Measurements from ENCODE around the gene ELK3.

ELK3 gene

GRCh38 chr12:96260644-96261043 is 66.5 kb downstream of the ELK3 start:
- DNase-seq: no peak

GRCh38 chr12:96261557-96261956 is 67.4 kb downstream of the ELK3 start:
- DNase-seq: no peak

- no peak for DNase-seq
Measured at GRCh38 chr12:96263449-96263902, 69.3 kb downstream of the ELK3 start.

- DNase-seq: no peak
Measured at GRCh38 chr12:96265400-96265799, 71.2 kb downstream of the ELK3 start.

- DNase-seq: no peak
Measured at GRCh38 chr12:96265836-96266235, 71.7 kb downstream of the ELK3 start.

- no peak for DNase-seq
Measured at GRCh38 chr12:96266238-96266637, 72.1 kb downstream of the ELK3 start.

GRCh38 chr12:96271469-96272199 is 77.5 kb downstream of the ELK3 start:
- DNase-seq: no peak

- no peak for DNase-seq
Measured at GRCh38 chr12:96274331-96274730, 80.2 kb downstream of the ELK3 start.

- no peak for DNase-seq
Measured at GRCh38 chr12:96285158-96285557, 91.0 kb downstream of the ELK3 start.

- DNase-seq: no peak
Measured at GRCh38 chr12:96289067-96289466, 94.9 kb downstream of the ELK3 start.

GRCh38 chr12:96293093-96293492 is 98.9 kb downstream of the ELK3 start:
- no peak for DNase-seq

GRCh38 chr12:96294831-96295230 is 100.7 kb downstream of the ELK3 start:
- no peak for DNase-seq

GRCh38 chr12:96295532-96296160 is 101.5 kb downstream of the ELK3 start:
- no peak for DNase-seq

- DNase-seq: no peak
Measured at GRCh38 chr12:96297504-96297903, 103.3 kb downstream of the ELK3 start.

GRCh38 chr12:96300064-96300463 is 105.9 kb downstream of the ELK3 start:
- no peak for DNase-seq

- no peak for DNase-seq
Measured at GRCh38 chr12:96301732-96302131, 107.6 kb downstream of the ELK3 start.

GRCh38 chr12:96302687-96303310 is 108.6 kb downstream of the ELK3 start:
- DNase-seq: no peak

GRCh38 chr12:96303653-96304052 is 109.5 kb downstream of the ELK3 start:
- no peak for DNase-seq

GRCh38 chr12:96305665-96306064 is 111.5 kb downstream of the ELK3 start:
- no peak for DNase-seq

GRCh38 chr12:96308881-96309280 is 114.7 kb downstream of the ELK3 start:
- no peak for DNase-seq

GRCh38 chr12:96310067-96310466 is 115.9 kb downstream of the ELK3 start:
- DNase-seq: no peak

- DNase-seq: no peak
Measured at GRCh38 chr12:96311191-96311590, 117.0 kb downstream of the ELK3 start.

- no peak for DNase-seq
Measured at GRCh38 chr12:96313606-96314005, 119.4 kb downstream of the ELK3 start.

- DNase-seq: no peak
Measured at GRCh38 chr12:96314723-96315122, 120.5 kb downstream of the ELK3 start.

All from stimulated activated CD4-positive, alpha-beta T cell treated with anti-CD3 and anti-CD28 coated beads, Interleukin-15, amount 100 ng/mL, for 24 hours (primary cell).